Adrenal gland (tissue), 5 donors: Measurements from ENCODE around the gene CACNA1E.

ENCODE experiments used
- CTCF ChIP-seq, 6 experiments: fragments of 450-650 bp in 4 of 6; fragments of 200-600 bp in 2 of 6; sonication (generic) in 1 of 6; IDR thresholded peaks; 1 replicate in 5 of 6; 2 replicates in 1 of 6; pipeline versions ENCODE4 v1.5.1 to v1.8.0; 2016 to 2021; ENCODE audit warnings: antibody characterized with exemption in 6 of 6, mild to moderate bottlenecking in 2 of 6, moderate library complexity in 1 of 6
- POLR2A ChIP-seq, 2 donors: fragments of 450-650 bp; IDR thresholded peaks; one replicate each; pipeline ENCODE4 v1.6.1; 2017; ENCODE audit warnings: antibody characterized with exemption in 2 of 2, mild to moderate bottlenecking in 2 of 2, moderate library complexity in 1 of 2
- donor health status: DM: no; HTN: no; CAD: no.

DNA sequence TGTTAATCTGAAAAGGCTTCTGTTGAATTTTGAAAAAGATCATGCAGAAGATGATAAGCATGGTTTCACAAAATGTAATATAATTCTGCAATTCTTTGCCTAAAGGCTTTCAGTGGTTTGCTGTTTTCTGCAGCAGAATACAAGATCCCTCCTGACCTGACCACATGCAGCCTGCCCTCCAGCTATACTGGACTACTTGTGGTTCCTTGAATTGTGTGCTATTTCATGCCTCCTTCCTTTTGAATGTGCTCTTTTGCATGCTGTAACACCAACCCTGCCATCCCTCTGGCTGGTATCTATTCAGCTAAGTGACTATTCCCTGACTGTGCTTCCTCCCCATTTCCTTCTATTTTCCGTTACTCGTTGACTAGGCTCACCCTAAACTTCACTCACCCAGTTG is 55.5 kb downstream of the CACNA1E start:
- TF ChIP-seq CTCF (IDR thresholded peaks at IDR 0.05) (no peak), POLR2A (IDR thresholded peaks at IDR 0.05) (no peak)
